GM19324 (cell line): Measurements from ENCODE around the gene MRPS21.
"Not testable (repeated sequence)": the region's sequence is repeated elsewhere in the genome, so short reads cannot be mapped to it uniquely, and the experiment has no call there.

Experiments
- ATAC-seq: cut with Tn5 transposase; IDR thresholded peaks from one replicate; pipeline ENCODE4 v1.9.1; 2021; ENCODE audit warnings: mild to moderate bottlenecking, moderate library complexity; ENCODE audit not compliant: unreplicated experiment, low FRiP score

The MRPS21 gene

GRCh38 chr1:150281221-150281757 is 12.4 kb upstream of the MRPS21 start:
- no peak for ATAC-seq

DNA sequence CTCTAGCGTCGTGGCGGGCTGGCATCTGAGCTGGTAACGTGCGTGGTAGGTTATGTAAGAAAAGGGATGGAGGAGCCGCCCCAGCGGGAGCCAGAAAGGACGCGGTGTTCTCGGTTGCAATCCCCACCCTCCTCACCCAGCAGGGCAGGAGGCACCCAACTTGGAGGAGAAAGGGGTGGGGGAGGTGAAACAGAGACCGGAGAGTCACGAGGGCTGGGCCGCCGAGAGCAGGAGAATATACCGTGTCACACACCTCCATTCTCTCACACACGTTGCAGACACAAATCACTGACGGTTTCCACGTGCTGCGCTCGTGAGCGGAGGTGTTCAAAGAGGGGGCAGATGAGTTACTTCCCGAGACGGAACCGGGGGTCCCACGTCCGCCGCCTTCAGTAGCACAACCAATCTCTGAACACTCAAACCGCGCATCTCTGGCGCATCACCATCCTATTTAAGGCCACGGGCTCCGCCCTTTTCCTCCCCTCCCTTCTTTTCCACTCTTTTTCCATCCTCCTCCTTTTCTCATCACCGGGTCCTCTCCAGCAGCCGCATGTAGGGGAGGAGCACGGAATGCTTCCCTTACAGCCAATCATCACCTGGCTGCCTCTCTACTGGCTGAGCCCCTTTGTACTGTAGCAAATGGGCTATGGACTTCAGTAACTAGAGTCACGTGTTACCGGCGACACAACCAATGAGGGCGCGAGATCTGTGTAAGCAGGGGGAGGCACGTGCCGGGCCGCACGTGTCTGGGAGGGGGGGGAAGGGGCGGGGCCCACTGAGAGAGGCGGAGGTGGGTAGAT is 11.7 kb upstream of the MRPS21 start, which contains the start of gene CIART:
Gene CIART, plus strand, starts transcription at position 797 of the 800 bp plus-strand sequence. CDS start 714 bp downstream, outside the sequence.
- ATAC-seq: peak; percentile 77

DNA sequence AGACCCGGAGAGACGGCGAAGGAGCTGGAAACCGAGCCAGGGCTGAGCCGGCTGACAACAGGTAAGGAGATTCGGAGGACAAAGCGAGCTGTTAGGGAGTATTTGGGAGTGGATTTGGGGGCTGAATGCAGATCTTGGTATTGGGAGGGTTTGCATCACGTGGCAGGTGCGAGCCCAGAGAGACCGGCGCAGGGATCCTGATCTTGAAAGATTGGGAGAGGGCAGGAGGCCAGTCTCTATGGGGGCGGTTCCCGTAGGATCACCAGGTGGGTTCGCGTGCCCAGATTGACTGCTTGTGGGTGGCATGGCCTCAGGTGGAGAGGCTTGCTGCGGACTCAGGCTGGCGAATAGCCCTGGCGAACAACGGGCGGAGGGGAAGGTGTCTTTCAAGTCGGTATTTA is 11.1 kb upstream of the MRPS21 start:
- no peak for ATAC-seq

GRCh38 chr1:150283260-150283659 is 10.4 kb upstream of the MRPS21 start:
- ATAC-seq: no peak

DNA sequence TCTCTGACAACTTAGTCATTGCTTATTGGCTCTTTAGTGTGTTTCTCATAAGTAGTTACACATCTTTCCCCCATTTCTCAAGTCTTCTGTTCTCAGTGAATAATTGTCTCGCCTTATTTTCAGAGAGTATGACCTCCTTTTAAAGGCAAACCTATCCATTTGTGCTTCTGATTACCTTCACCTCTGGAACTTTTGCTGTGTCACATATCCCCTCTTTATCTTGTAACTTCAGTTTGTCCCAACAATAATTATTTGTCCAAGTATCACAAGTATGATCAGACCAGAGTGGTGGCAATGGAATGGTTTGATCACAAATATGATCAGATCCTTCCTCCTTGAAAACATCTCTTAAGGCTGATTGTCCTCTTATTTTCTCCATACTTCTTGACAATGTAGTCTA is 5.3 kb upstream of the MRPS21 start:
- no peak for ATAC-seq

GRCh38 chr1:150288822-150289221 is 4.8 kb upstream of the MRPS21 start:
- no peak for ATAC-seq

- ATAC-seq: no peak
Observed at GRCh38 chr1:150295476-150295875, 1.8 kb downstream of the MRPS21 start.

DNA sequence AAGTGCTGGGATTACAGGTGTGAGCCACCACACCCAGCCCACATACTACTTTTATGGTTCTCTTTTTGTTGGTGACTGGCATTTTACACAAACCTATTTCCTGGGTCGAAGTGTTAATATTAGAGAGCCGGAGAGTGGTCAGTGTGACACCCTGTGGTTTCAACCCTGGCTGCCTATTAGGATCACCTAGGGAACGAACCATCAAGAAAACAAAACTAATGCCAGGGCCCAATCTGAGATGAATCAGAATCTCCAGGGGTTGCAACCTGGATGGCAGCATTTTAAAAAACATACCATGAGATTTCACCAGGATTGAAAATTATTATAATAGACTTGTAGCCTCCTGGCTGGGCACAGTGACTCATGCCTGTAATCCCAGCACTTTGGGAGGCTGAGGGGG is 6.1 kb downstream of the MRPS21 start:
- ATAC-seq: no peak

GRCh38 chr1:150302338-150302737 is 8.7 kb downstream of the MRPS21 start:
- no peak for ATAC-seq

DNA sequence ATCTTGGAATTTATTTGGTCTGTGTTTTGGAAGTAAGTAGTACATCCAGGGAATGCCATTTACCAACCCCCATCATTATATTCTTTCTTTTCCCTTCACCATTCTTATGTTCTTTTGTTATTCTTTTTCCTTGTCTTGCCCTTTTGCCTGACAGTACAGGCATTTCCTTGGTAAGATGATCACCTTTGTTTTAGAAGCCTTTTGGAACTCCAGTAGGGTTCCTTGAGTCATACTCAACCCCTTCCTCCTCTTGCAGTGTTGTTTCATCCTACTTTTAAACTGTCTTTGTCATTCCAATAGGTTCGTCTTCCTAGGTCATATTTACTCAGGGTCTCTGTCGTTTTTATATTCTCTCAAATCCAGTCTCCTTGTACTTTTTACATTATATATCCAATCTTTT is 9.2 kb downstream of the MRPS21 start:
- ATAC-seq: no peak

GRCh38 chr1:150308585-150308984 is 14.9 kb downstream of the MRPS21 start:
- ATAC-seq: not testable (repeated sequence)

GRCh38 chr1:150309758-150310508 is 16.3 kb downstream of the MRPS21 start:
- ATAC-seq: no peak

- ATAC-seq: no peak
Observed at GRCh38 chr1:150311762-150312161, 18.1 kb downstream of the MRPS21 start.

GRCh38 chr1:150314691-150315090 is 21.0 kb downstream of the MRPS21 start:
- not testable (repeated sequence) for ATAC-seq

DNA sequence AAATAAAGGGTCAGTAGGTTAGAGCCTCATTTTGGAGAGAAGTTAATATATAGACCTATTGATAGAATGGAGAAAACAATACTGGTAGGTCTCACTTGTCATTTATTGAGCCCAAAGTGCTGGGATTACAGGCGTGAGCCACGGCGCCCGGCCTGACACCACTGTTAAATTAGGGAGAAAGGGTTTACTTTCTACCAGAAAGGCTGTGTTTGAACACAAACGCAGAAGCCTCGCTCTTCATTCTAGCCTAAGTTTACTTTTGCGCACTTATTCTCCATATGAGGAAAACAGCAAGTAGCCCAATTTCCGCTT is 27.0 kb downstream of the MRPS21 start:
- ATAC-seq: no peak

- ATAC-seq: no peak
Observed at GRCh38 chr1:150321826-150322166, 28.1 kb downstream of the MRPS21 start.

- ATAC-seq: no peak
Observed at GRCh38 chr1:150322310-150322709, 28.6 kb downstream of the MRPS21 start.

DNA sequence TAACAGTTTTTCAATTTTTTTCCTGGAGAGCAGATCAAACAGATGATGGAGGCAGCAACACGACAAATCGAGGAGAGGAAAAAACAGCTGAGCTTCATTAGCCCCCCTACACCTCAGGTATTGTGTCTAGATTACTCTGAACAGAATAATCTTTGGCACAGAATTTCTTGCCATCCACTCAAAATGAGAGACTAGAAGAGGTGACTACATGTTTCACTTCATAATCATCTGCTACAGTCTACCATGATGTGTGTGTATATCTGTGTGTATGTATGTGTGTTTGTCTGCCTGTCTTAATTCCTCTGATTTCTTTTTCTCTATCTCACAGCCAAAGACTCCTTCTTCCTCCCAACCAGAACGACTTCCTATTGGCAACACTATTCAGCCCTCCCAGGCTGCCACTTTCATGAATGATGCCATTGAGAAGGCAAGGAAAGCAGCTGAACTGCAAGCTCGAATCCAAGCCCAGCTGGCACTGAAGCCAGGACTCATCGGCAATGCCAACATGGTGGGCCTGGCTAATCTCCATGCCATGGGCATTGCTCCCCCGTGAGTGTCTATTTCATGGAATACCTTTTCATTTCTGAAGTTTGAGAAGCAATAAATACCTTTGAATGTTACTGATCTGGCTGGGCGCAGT is 39.1 kb downstream of the MRPS21 start:
- no peak for ATAC-seq

GRCh38 chr1:150346316-150346715 is 52.7 kb downstream of the MRPS21 start:
- ATAC-seq: no peak

DNA sequence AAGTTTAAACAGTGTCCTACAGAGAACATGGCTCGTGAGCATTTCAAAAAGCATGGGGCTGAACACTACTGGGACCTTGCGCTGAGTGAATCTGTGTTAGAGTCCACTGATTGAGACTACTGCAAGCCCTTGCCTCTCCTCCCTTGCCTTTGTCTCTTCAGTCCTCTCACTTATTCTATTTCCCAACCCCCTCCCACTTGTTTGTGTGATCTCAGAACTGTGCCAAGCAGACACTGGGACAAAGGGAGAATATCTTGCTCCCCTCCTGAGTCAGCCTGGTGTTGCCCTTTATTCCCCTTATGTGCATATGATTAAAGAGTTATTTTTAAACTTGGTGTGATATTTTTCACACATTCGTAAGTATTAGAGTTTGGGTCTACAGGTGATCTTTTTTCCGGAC is 59.2 kb downstream of the MRPS21 start:
- ATAC-seq: no peak
